Left ventricle myocardium inferior (tissue), 1 donor: ENCODE measurements around the gene SLC9C2. TPM values are rescaled to one million over a fixed set of nuclear protein-coding genes. Genes with fewer than 3 reads are reported as not detected.

ENCODE experiments used
- DNase-seq: peaks from one replicate; pipeline ENCODE4 v3.0.0-alpha.2; 2020
- H3K27ac ChIP-seq: fragments of 200-600 bp; replicated peaks from 2 replicates; pipeline ENCODE4 v1.8.0; 2021
- H3K27me3 ChIP-seq: fragments of 200-600 bp; 2 replicates; pipeline ENCODE4 v1.8.0; 2021; ENCODE audit warnings: low read depth
- H3K36me3 ChIP-seq: fragments of 200-600 bp; 2 replicates; pipeline ENCODE4 v1.8.0; 2021
- H3K4me1 ChIP-seq: fragments of 200-600 bp; 2 replicates; pipeline ENCODE4 v1.8.0; 2021
- H3K4me3 ChIP-seq: fragments of 200-600 bp; 2 replicates; pipeline ENCODE4 v1.8.0; 2021; ENCODE audit warnings: mild to moderate bottlenecking, moderate library complexity
- H3K9me3 ChIP-seq: fragments of 200-600 bp; replicated peaks from 2 replicates; pipeline ENCODE4 v1.8.0; 2021
- CTCF ChIP-seq: fragments of 200-600 bp; IDR thresholded peaks from 2 replicates; pipeline ENCODE4 v1.8.0; 2021; ENCODE audit warnings: antibody characterized with exemption, mild to moderate bottlenecking, borderline replicate concordance
- intact Hi-C: fragments of 100-400 bp; cut with micrococcal nuclease; formaldehyde crosslinking; loops from one replicate; pipeline ENCODE4 v1.11.0; 2022
- total RNA-seq: library from RNA; stranded (reverse); fragmentation: NEBNext Ultra II Directional; extraction: Animal tissue kit (Norgen Biotek cat#: 25700); gene quantifications from one replicate; pipeline ENCODE4 v1.2.1, GENCODE V29; 2021
- donor health status: DM: no; HTN: yes; CAD: no; lungs with severe emphysema.

Gene SLC9C2
- total RNA-seq, 1 donor from 2014 or later, result not detected

- no peak for DNase-seq
- no peak for TF ChIP-seq CTCF
- no peak overlapping the region for H3K4me3 ChIP-seq
- intact Hi-C loops, result no loop called here
- no peaks in the 10 kb centered on the region for H3K27me3 ChIP-seq
- H3K36me3 ChIP-seq, result no peaks in the 10 kb centered on the region
- peaks cover under 1% of the 10 kb centered on the region for H3K9me3 ChIP-seq
- no peak overlapping the region for H3K27ac ChIP-seq
- H3K4me1 ChIP-seq, result no peaks in the 10 kb centered on the region
Observed at GRCh38 chr1:173590557-173590956, 12.3 kb downstream of the SLC9C2 start.

- Histone ChIP-seq H3K9me3 (no peaks in the 10 kb centered on the region), H3K4me3 (no peak overlapping the region), H3K27me3 (peaks cover 3% of the 10 kb centered on the region), H3K4me1 (no peaks in the 10 kb centered on the region), H3K36me3 (no peaks in the 10 kb centered on the region), H3K27ac (no peak overlapping the region)
- DNase-seq, result no peak
- intact Hi-C loops, result no loop called here
- TF ChIP-seq CTCF, result no peak
Observed at GRCh38 chr1:173581383-173582079, 21.3 kb downstream of the SLC9C2 start.

- DNase-seq, result no peak
- intact Hi-C loops, result no loop called here
- no peak overlapping the region for H3K4me3 ChIP-seq
- no peak overlapping the region for H3K27ac ChIP-seq
- no peak for TF ChIP-seq CTCF
- H3K36me3 ChIP-seq, result no peaks in the 10 kb centered on the region
- peaks cover 3% of the 10 kb centered on the region for H3K27me3 ChIP-seq
- no peaks in the 10 kb centered on the region for H3K9me3 ChIP-seq
- no peaks in the 10 kb centered on the region for H3K4me1 ChIP-seq
Observed at GRCh38 chr1:173580658-173581057, 22.2 kb downstream of the SLC9C2 start.

- no peak for TF ChIP-seq CTCF
- H3K27me3 ChIP-seq, result peaks cover 3% of the 10 kb centered on the region
- intact Hi-C loops, result no loop called here
Observed at GRCh38 chr1:173580071-173580470, 22.8 kb downstream of the SLC9C2 start.

GRCh38 chr1:173573596-173573995 is 29.3 kb downstream of the SLC9C2 start:
- Histone ChIP-seq H3K36me3 (no peaks in the 10 kb centered on the region), H3K27me3 (no peaks in the 10 kb centered on the region), H3K4me1 (no peaks in the 10 kb centered on the region), H3K9me3 (peaks cover under 1% of the 10 kb centered on the region), H3K27ac (no peak overlapping the region), H3K4me3 (no peak overlapping the region)
- intact Hi-C loops, result no loop called here
- no peak for TF ChIP-seq CTCF
- no peak for DNase-seq

More at GRCh38 chr1:173580071-173580470, 22.8 kb downstream of the SLC9C2 start:
- no peak overlapping the region for H3K27ac ChIP-seq
- DNase-seq, result no peak
- H3K36me3 ChIP-seq, result no peaks in the 10 kb centered on the region
- no peaks in the 10 kb centered on the region for H3K9me3 ChIP-seq
- H3K4me1 ChIP-seq, result no peaks in the 10 kb centered on the region
- no peak overlapping the region for H3K4me3 ChIP-seq
